GM18951 (cell line): Measurements from ENCODE around the gene KCNK3.

Experiments
- POLR2A ChIP-seq: IDR thresholded peaks from 4 replicates; pipeline ENCODE4 v1.6.1; 2011; ENCODE audit warnings: mild to moderate bottlenecking; ENCODE audit not compliant: insufficient read length, insufficient read depth; ENCODE audit errors: extremely low read depth
- in situ Hi-C: fragments of 300-500 bp; cut with MboI; formaldehyde crosslinking; loops from one replicate; pipeline ENCODE4 v1.12.0; 2022; ENCODE audit warnings: low sequenced_read_pairs, mixed read lengths, inconsistent platforms; ENCODE audit not compliant: unreplicated experiment

The KCNK3 gene

DNA sequence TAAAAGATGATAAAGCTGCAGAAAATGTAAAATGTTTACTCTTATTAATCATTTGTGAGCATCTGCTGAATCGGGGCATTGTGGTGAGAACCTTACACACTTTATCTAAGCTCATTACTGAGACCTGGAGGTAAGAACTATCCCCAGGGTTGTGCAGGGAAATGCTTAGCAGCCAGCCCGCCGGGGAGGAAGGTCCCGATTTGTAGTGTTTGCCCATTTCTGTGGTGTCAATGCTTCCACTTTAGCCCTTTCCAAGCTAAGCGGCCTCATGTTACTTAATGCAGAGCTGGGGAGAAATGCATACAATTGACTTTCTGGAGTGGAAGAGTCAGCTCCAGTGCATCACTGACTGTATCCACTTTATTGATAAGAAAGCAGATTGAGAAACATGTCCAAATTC, 20.8 kb upstream of the KCNK3 start:
- in situ Hi-C loops: no loop called here

DNA sequence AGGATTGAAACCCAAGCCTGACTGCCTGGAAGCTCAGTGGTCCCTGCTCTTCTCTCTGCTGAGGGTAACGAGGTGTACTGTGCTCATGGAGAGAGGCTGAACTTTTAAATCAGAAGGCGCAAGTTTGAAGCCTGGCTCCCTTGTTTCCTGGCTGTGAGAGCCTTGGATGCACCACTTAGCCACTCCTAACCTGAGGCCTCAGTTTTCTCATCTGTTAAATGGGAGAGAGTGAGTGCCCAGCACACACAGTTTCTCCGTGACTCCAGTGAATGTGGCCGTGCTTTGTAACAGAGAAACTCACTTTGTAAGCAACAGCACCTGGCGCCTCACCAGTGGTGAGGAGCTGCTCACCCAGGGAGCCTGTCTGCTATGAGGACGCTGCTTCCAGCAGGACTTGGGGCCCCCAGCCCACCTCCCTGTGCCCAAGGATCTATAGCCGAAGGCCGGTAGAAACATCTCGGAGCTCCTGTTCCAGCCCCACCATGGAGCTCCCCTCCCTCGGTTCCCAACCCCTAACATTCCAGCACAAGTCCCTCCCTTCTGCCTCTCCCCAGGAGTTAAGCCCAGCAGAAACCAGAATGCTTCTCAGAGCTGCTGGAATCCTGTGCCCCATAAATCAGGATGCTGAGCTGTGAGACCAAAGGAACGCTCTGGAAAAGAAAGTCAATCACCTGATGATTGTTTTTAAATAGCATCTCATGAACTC, 20.3 kb upstream of the KCNK3 start:
- in situ Hi-C loops: no loop called here

More for the DNA sequence above, 20.8 kb upstream of the KCNK3 start:
- no peak for TF ChIP-seq POLR2A

DNA sequence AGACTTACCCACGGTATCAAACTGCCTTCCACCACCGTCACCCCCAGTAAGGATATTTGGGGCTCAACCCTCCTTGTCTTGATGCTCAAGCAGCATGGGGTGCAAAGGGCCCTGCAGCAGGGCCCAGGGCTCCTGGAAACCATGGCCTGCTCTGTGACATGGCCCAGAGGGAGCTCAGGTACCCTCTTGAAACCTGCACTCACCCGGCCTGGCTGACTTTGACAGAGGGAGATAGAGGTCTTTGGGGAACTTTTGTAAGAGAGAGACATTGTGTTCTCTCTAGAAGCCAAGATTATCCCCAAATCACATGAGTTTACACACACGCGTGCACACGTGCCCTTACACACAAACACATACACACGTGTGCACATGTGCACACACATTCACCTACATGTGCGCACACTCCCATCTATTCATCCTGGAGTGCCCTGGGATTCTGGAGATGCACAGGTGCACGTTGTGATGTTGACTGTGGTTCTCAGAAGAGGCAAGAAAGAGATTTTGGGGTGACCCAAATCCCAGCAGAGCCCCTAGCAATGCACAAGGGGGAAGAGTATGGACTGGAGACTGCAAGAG, 19.6 kb upstream of the KCNK3 start:
- in situ Hi-C loops: no loop called here
- TF ChIP-seq POLR2A: no peak

More for the DNA sequence above, 20.3 kb upstream of the KCNK3 start:
- TF ChIP-seq POLR2A: no peak

DNA sequence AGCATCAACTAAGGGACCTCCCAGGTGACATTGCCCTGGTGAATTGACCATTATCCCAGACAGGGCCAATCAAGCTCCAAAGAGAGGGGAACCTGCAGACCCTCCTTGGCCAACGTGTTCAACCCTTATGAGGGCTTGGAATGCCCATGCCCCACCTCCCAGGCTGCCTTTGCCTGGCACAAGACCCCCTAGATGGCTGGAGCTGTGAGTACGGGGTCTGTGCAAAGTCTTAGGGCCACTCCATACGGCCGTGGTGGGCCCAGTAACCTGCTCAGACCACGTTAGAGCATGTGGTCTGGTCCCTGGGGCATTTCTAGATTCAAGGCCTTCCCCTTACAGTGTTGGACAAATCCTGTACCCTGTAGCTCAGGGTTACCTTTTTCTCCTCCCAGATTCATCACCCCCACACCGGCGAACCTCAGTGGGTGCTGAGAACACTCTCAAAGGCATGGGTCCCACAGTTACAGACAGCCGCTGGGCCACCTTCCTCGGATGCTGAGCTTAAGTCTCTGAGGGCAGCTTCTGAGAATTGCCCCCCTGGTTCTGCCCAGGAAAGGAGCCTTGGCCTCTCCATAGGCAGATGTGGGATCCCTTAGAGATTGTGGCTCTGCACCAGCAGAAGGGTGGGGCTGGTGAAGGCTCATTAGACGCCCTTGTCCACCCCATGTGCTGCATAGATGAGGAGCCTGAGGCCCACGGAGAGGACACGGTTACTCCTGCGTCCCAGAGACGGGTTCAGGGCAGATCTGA, 18.3 kb upstream of the KCNK3 start:
- in situ Hi-C loops: no loop called here
- TF ChIP-seq POLR2A: no peak

DNA sequence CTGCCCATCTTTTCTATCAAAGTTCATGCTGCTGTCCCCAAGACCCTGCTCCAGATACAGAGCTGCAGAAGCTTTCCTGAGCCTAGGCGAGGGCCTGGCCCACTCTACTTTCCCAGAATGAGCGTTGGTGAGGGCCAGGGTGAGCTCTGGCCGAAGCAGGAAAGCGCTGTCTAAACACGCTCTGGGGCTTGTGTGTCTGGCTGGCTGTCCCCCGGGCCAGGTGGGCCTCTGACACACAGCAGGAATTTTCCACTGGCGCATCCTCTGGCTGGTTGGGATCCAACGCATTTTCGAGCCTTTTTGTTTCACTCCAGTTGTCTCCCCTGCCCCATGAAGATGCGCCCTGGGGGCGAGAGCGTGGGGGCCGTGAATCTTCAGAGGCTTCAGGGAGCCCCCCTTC, 17.8 kb upstream of the KCNK3 start:
- TF ChIP-seq POLR2A: no peak
- in situ Hi-C loops: no loop called here

DNA sequence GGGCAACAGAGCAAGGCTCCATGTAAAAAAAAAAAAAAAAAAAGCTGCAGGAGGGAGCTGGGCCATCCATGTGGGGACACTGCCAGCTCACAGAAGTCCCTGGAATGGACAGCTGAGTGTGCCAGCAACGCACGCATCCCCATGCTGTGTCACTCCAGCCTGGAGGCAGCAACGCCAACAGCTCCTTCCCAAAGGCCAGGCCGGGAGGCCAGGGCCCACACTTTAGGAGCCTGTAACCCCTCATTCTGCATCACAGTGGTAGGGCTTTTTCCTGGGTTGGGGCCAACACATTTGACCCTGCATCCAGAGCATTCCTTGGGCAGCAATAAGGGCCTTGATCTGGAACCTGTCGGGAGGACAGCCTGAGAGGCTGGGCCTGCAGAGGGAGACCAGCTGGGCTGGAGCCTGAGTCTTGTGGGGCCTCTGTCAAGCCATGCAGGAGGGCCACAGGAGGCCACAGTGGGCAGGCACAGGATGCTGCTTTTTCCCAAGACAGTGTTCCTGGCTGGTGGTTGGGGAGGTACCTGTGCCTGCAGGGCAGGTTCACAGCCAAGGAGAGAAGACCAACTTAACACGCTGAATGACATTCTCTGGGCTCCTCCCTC, 16.8 kb upstream of the KCNK3 start:
- in situ Hi-C loops: no loop called here
- no peak for TF ChIP-seq POLR2A

DNA sequence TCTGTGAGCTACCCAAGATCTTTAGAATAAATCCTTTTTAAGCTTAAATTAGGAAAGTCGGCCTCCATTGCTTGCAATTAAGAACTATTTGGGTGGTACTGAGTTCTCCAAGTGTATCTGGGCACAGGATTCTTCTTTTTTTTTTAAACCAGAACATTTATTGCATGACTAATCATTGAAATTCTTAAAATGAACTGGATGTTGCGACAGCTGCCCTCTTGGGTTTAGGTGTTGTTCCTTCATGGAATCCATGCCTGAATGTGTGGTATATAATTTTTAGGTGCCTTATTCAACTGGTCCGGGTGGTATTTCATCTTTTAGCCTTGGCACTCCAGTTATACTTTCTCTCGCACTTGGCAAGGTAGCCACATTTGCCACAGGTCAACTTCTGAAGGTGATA, 14.5 kb upstream of the KCNK3 start:
- in situ Hi-C loops: no loop called here
- no peak for TF ChIP-seq POLR2A

DNA sequence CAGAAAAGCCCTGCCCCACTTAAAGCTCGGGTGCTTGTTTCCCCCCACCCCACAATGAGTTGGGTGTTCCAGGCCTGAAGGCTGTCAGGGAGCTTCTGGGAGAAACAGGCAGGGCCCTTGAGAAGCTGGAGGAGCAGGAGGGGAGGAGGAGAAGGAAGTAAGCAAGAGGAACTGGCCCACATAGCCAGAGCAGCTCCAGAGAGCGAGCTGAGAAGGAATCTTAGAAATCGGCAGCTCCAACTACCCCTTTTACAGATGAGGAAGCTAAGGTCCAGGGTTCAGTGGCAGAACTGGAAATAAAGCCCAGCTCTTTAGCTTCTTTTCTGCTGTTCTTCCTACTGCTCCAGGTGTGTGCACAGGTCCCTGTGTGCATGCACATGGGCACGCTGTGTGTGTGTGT, 12.7 kb upstream of the KCNK3 start:
- in situ Hi-C loops: no loop called here
- TF ChIP-seq POLR2A: no peak

DNA sequence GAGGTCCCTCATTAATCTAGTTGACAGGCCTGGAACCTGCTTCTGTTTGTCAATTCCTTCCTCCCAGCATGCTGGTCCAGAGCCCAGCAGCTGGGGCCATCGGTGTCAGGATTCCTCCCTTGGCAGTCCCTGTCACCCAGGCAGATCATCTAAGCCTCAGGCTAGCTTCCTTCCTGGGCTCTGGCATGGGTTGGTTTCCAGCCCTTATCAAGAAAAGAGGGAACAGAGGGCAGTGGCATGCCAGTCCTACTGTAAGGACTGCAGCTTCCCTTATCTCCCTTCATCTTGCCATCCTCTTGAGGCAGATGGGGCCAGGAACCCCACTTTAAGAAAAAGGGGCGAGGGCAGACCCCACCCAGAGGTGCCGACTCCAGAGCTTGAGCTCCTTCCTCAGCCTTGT, 10.9 kb upstream of the KCNK3 start:
- TF ChIP-seq POLR2A: no peak
- in situ Hi-C loops: no loop called here

DNA sequence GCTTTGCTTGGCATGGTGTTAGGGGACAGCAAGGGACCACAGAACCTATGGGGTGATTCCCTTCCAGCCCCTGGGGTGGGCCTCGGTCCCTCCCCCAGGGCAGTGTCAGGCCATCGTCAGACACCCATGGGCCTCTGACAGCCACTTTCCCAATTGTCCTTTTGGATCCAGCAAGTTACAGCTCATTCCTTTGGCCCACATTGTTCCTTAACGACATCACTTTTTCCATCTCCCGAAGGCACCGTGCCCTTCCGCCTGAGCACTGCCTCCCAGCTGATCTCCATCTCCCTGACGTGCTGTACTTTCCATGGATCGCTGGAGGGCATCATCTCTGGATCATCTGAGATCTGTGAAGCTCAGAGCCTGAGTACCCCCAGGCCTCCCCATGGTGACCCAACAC, 10.4 kb upstream of the KCNK3 start:
- in situ Hi-C loops: no loop called here
- TF ChIP-seq POLR2A: no peak

DNA sequence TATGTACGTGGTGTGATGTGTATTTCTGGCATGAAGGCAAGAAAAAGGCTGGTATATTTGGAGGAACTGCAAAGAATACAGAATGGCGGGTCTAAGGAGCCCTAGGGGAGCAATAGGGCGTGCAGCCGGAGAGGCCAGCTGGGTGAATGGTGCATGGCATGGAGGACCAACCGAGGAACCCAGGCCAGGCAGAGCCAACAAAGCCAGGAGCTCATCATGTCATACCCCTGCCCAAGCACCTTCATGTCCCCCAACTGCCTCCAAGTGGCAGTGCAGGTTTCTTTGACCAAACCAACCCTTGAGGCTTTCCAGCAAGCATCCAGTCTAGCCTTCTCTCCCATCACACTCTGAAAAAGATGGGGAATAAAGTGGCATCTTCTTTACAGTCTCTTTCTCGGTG, 8.9 kb upstream of the KCNK3 start:
- in situ Hi-C loops: no loop called here
- TF ChIP-seq POLR2A: no peak

DNA sequence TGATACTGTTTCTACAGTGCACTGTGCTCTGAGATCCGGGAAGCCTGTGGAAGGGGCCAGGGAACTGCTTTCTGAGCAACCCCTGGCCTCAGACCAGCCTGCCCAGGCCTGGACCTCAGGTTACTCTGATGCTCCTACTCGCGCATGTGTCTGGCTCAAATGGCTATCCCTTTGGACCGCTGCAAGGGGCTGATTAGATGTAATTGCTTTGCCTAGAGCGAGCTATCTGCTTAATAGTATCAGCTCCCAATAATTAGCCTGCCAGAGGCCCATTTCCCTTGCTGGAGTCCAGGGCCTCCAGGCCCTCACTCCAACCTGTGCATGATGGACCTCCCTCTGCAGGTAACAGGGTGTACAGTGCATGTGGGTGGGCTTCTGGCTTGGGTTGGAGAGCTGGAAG, 7.2 kb upstream of the KCNK3 start:
- in situ Hi-C loops: no loop called here

DNA sequence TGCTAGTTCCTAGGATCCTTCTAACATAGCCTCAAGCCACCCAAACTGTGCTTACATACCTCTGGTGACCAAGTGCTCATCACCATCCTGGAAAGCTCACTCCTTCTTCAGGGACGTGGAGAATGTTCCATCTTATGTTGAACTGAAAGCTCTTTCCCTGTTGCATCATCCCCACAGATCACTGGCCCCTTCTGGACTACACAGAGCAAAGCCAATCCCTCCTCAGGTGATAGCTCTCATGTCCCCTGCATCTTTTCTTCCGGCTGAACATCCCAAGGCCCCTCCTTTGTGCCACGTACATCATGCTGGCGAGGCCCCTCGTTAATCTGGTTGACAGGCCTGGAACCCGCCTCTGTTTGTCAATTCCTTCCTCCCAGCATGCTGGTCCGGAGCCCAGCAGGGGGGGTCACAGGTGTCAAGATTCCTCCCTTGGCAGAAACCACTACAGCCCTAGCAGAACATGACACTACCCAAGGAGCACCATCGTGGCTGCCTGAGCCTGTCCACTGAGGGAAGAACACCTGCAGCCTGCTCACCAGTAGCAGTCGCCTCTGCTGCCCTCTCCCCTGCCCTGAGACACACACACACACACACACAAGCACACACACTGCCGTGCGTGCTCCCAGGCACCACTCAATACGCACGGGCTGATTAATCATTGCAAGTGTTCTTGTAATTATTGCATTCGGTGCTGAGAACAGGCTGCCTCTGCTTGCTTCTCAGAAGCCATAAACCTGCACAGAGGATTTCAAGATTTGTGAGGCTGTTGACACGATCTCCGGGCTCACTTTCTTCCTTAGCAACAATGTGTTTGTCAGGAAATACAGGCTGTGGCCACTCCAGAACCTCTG, 6.3 kb upstream of the KCNK3 start:
- in situ Hi-C loops: no loop called here
- no peak for TF ChIP-seq POLR2A

More for the DNA sequence above, 7.2 kb upstream of the KCNK3 start:
- TF ChIP-seq POLR2A: no peak
